HepG2 (cell line): Measurements from ENCODE around the gene AMN. TPM values are rescaled to one million over a fixed set of nuclear protein-coding genes. Genes with fewer than 3 reads are reported as not detected.
A peak's percentile ranks its signal among the peaks of the same experiment; 100 is the strongest.

Experiments used
- EED ChIP-seq: sonication (generic); formaldehyde crosslinking; IDR thresholded peaks from 2 replicates; pipeline ENCODE4 v1.5.0; 2020; ENCODE audit warnings: mild to moderate bottlenecking, missing genetic modification reagents
- KMT2A ChIP-seq: sonication (generic); formaldehyde crosslinking; IDR thresholded peaks from 2 replicates; pipeline ENCODE4 v1.4.0; 2020; ENCODE audit warnings: missing genetic modification reagents
- MLLT10 ChIP-seq: sonication (generic); formaldehyde crosslinking; IDR thresholded peaks from 2 replicates; pipeline ENCODE4 v1.4.0; 2020; ENCODE audit warnings: missing genetic modification reagents
- NCOA1 ChIP-seq: sonication (generic); formaldehyde crosslinking; IDR thresholded peaks from 2 replicates; pipeline ENCODE4 v1.9.0; 2021; ENCODE audit warnings: missing genetic modification reagents
- POLR2G ChIP-seq: fragments of 200-400 bp; formaldehyde crosslinking; IDR thresholded peaks from 2 replicates; pipeline ENCODE4 v1.6.1; 2018; ENCODE audit warnings: mild to moderate bottlenecking, low read depth, low read length, moderate library complexity
- SMAD9 ChIP-seq: sonication (generic); formaldehyde crosslinking; IDR thresholded peaks from 2 replicates; pipeline ENCODE4 v1.5.1; 2020; ENCODE audit warnings: mild to moderate bottlenecking, missing genetic modification reagents
- ZBTB40 ChIP-seq, 2 experiments: fragments of 450-650 bp in 1 of 2; sonication (generic) in 1 of 2; formaldehyde crosslinking in 1 of 2; IDR thresholded peaks; 2 replicates each; pipeline versions ENCODE4 v1.6.1 to v1.8.0; 2016 to 2022; ENCODE audit warnings: antibody characterized with exemption in 1 of 2, mild to moderate bottlenecking in 1 of 2, missing genetic modification reagents in 1 of 2
- ZFAT ChIP-seq: sonication (generic); formaldehyde crosslinking; conservative IDR thresholded peaks from 2 replicates; pipeline ENCODE4 v1.8.1; 2023; ENCODE audit warnings: missing genetic modification reagents, inconsistent platforms
- ZFP36 ChIP-seq: fragments of 150-350 bp; IDR thresholded peaks from 2 replicates; pipeline ENCODE4 v1.6.1; 2018; ENCODE audit warnings: borderline replicate concordance, low read length, low read depth; ENCODE audit not compliant: partially characterized antibody
- ZNF282 ChIP-seq: fragments of 450-650 bp; IDR thresholded peaks from 2 replicates; pipeline ENCODE4 v1.6.1; 2018; ENCODE audit not compliant: partially characterized antibody
- ZNF484 ChIP-seq: sonication (generic); formaldehyde crosslinking; IDR thresholded peaks from 2 replicates; pipeline ENCODE4 v1.5.1; 2020; ENCODE audit warnings: mild to moderate bottlenecking, low read depth, missing genetic modification reagents, borderline replicate concordance
- ZNF510 ChIP-seq: sonication (generic); formaldehyde crosslinking; IDR thresholded peaks from 2 replicates; pipeline ENCODE4 v1.4.0; 2020; ENCODE audit warnings: low read depth, mild to moderate bottlenecking, missing genetic modification reagents
- ZNF557 ChIP-seq: sonication (generic); formaldehyde crosslinking; IDR thresholded peaks from 2 replicates; pipeline ENCODE4 v1.4.0; 2020; ENCODE audit warnings: missing genetic modification reagents
- ZNF576 ChIP-seq: sonication (generic); formaldehyde crosslinking; IDR thresholded peaks from 2 replicates; pipeline ENCODE4 v1.4.0; 2020; ENCODE audit warnings: mild to moderate bottlenecking, missing genetic modification reagents
- ZNF776 ChIP-seq: sonication (generic); formaldehyde crosslinking; IDR thresholded peaks from 2 replicates; pipeline ENCODE4 v1.4.0; 2020; ENCODE audit warnings: mild to moderate bottlenecking, missing genetic modification reagents
- ZZZ3 ChIP-seq: sonication (generic); formaldehyde crosslinking; IDR thresholded peaks from 2 replicates; pipeline ENCODE4 v1.4.0; 2020; ENCODE audit warnings: missing genetic modification reagents, mild to moderate bottlenecking, borderline replicate concordance
- polyA plus RNA-seq, 8 experiments: library from polyadenylated mRNA; depleted of rRNA in 3 of 8; stranded (reverse) in 7 of 8; unstranded in 1 of 8; fragments of >200 nt; fragmentation: Illumina TruSeq in 4 of 8; extraction: Trizol in 4 of 8; gene quantifications; 2 replicates each; pipeline versions ENCODE4 v1.2.1 to v1.2.3, GENCODE V29; 2011 to 2016; ENCODE audit warnings: low read depth in 4 of 8, missing spikeins in 1 of 8, mixed read lengths in 1 of 8; ENCODE audit not compliant: insufficient read depth in 1 of 8
- total RNA-seq, 5 experiments: library from RNA; depleted of rRNA; stranded (reverse); fragments of >200 nt; fragmentation: Illumina TruSeq; extraction: Trizol; gene quantifications; 2 replicates each; pipeline ENCODE4 v1.2.3, GENCODE V29; 2016; ENCODE audit warnings: low read depth in 1 of 5
- TF ChIP-seq, protein P1 (sequence below): IDR thresholded peaks from 2 replicates; pipeline ENCODE4 v1.6.1; 2016; ENCODE audit warnings: missing compliant biosample characterization, missing genetic modification reagents, borderline replicate concordance
- TF ChIP-seq, protein P2 (sequence below): sonication (generic); formaldehyde crosslinking; IDR thresholded peaks from 2 replicates; pipeline ENCODE4 v1.5.0; 2020; ENCODE audit warnings: missing genetic modification reagents

Gene AMN
- total and polyA plus RNA-seq, 2 of the 13 experiments (the other 11 are each of a cell fraction or from before 2014, with no cell fraction given), result 9.8 to 33.1 TPM

DNA sequence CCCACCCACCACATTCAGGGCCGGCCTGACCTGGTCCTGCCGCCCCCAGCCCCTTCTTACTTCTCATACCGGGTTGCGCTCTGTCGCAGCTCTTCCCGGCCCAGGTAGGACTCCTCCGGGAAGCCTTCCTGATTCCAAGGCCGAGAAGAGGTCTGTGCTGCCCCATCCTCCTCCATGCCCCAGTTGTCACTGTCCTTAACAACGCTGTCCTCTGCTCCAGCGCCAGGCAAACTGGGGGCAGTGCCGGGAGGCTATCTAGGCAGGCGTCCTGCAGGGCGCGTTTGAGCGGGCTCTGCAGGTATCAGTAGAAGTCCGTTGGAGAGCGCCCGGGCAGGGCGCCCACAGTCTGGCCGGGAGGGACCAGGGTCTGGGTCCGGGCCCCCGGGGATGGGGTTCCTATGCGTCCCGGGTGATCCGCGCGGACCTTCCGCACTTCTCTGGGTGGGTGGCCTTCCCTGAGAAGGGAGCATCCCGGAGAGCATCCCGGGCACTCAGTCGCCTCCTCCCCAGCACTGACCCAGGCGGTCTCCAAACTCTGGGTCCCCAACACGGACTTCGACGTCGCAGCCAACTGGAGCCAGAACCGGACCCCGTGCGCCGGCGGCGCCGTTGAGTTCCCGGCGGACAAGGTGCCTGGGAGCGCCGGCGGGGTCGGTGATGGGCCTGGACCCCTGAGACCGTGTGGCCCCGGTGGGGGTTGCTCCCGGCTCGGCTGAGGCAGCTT is 900 bp downstream of the AMN start (continued):
- TF ChIP-seq, protein P1, sequence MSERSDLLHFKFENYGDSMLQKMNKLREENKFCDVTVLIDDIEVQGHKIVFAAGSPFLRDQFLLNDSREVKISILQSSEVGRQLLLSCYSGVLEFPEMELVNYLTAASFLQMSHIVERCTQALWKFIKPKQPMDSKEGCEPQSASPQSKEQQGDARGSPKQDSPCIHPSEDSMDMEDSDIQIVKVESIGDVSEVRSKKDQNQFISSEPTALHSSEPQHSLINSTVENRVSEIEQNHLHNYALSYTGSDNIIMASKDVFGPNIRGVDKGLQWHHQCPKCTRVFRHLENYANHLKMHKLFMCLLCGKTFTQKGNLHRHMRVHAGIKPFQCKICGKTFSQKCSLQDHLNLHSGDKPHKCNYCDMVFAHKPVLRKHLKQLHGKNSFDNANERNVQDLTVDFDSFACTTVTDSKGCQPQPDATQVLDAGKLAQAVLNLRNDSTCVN (CRISPR knock-in tag), result no peak
- TF ChIP-seq SMAD9 (CRISPR knock-in tag) (no peak), ZNF776 (CRISPR knock-in tag) (no peak), ZFAT (CRISPR knock-in tag) (0 out of 2 replicates have a peak, but pooled peaks have one; percentile 4), ZNF510 (CRISPR knock-in tag) (peak; percentile 14; the same call in 1 of the 2 replicates), ZZZ3 (no peak), ZNF282 (no peak), ZNF484 (no peak), POLR2G (no peak), MLLT10 (no peak), ZBTB40 (IDR thresholded peaks at IDR 0.05) (no peak), ZBTB40 (CRISPR knock-in tag; IDR thresholded peaks at IDR 0.05) (no peak), ZFP36 (peak; percentile 30), KMT2A (0 out of 2 replicates have a peak, but pooled peaks have one; percentile 4), ZNF576 (no peak), NCOA1 (no peak), EED (CRISPR knock-in tag) (no peak), ZNF557 (CRISPR knock-in tag) (no peak)
- TF ChIP-seq, protein P2, sequence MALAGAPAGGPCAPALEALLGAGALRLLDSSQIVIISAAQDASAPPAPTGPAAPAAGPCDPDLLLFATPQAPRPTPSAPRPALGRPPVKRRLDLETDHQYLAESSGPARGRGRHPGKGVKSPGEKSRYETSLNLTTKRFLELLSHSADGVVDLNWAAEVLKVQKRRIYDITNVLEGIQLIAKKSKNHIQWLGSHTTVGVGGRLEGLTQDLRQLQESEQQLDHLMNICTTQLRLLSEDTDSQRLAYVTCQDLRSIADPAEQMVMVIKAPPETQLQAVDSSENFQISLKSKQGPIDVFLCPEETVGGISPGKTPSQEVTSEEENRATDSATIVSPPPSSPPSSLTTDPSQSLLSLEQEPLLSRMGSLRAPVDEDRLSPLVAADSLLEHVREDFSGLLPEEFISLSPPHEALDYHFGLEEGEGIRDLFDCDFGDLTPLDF (CRISPR knock-in tag), result no peak
